Islet precursor cell (in vitro differentiated cells): ENCODE results near the gene HS3ST3B1.
A peak's percentile ranks its signal among the peaks of the same experiment; 100 is the strongest.

Source experiments
- DNase-seq: peaks from one replicate; pipeline ENCODE4 v3.0.0-alpha.2; 2018

Gene HS3ST3B1

DNA sequence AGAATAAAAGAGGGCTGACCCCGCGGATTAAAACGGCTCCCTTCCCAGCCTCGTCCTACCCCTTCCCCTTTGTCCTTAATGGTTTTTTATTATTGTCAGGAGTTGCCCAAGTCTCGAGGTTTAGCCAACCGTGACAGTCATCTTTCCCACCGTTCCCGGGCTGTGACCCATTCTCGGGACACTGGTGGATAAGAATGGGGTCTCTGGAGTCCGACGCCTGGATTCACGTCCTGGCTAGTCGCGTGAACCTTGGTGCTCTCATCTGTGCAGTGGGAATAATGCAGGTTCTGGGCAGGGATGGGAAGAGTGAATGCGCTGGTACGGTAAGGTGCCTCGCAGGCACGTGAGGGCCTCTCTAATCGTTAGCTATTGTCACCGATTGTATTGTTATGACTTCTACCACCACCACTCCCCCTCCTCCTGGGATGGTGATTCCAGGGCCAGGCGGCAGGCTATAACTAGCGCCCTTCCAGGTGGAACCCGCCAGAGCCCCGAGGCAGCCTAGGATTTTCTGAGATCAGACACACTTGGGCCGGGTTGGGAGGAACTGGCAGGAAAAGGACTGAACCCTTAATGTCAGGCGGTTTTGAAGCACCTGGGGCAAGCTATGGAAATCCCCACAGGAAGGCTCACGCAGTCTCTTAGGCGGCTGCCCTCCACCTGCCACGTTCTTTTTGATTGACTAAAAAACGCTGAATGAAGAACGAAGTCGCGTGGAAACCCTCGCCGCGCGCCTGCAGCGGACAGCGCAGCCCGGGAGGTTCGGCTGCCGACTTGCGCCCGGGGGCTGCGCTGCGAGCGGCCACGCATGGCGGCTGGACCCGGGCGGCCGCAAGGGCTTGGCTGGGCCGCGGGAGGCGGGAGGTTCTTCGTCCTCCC lies 2.7 kb downstream of the HS3ST3B1 start:
- peak; percentile 66 for DNase-seq

DNA sequence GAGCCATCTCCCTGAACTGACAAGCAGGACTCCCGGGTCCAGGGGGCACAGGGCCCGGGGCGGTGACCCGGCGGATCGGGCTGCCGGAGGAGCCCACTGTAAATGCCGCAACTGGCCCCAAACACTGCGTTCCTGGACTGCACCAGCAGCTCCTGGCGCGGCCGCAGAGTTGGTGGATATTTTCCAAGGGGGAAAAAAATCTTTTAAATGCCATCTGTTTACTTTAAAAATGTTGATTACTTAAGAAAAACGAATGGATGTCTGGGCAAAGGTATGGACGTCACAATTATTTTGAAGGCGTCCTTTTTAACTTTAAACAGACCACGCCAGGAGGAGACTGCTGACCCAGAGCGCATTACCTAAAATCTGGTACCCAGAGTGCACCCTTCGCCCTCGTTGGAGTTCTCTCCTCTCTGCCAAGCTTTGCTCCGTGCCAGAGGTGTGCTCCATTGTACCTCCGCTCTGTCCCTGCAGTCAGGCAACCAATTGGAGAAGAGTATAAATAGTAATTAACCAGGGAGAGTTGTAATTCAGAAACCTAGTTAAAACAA lies 3.4 kb downstream of the HS3ST3B1 start:
- DNase-seq, result no peak

DNA sequence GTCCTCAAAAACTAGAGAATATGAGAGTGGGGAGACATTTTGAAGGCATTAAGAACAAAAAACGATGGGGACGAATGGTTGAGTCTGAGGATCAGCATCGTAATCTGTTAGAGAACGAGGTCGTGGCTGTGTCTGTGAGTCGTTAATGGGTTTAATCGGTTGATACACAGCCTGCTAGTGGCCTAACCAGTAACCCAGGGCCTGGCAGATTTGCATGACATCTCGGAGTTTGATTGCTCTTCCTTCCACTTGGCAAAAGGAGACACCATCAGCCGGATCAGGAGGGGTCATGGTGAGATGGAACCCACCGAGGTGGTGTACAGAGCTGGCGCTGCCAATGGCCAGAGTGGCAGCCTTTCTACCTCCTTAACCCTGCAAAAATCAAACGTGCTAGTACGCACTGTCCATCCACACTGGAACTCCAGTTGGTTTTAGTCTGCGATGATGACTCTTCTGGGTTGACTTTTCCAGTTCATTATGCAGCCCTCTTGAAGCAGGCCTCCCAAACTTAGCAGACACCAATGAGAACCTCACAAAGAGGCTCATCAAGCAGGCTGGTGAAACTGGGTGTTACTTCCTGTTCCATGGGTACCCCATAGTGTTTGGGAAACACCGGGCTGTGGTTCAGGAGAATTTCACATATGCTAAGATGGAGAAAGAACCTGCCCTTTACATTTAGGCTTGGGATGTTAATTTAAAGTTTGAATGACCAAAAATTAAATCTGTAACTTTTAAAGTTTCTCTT lies 4.1 kb downstream of the HS3ST3B1 start:
- no peak for DNase-seq

DNA sequence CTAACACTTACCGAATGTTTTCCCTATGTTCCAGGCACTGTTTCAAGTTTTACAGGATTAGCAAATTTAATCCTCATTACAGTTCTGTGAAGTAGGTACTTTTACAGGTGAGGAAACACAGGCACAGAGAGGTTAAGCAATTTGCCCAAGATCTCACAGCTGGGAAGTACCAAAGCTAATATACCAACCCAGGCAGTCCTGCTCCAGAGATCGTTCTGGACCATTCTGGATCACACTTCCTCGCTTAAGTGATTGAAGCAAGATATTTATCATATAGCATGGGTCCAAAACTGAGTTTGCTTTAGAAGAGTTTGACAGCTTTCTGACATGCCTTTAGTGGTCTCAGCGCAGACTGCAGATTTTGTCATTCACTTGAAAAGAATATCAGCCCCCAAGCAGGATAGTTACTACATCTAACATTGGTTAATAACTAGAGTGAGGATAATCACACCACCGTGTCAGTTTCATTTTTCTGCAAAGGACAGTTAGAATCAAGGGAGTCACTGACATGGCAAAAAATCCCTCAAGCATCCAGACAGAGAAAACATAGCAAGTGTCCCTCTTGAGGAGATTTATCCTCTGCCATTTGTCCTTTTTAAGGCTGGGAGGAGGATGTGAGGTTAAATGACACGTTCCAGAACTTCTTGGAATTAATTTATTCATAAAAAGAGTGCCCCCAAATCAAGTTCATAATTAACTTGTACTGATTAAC lies 5.1 kb downstream of the HS3ST3B1 start:
- DNase-seq, result no peak

DNA sequence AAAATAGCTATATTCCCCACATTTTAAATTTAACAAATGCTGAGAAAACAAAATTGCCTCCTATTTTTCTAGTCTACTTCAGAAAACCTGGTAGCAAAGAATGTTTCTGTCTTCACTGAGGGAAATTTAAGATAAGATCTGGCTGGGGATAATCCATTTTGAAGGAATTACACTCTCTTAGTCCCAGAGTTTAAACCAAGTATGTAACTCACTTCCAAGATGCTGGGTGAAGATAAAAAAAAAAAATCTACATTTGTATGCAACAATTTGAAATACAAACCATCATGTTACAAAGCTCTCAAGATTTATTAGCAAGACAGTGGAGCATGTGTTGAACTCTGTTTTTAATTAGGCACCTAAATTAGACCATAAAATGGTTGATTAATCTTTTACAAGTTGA lies 5.7 kb downstream of the HS3ST3B1 start:
- DNase-seq, result no peak

DNA sequence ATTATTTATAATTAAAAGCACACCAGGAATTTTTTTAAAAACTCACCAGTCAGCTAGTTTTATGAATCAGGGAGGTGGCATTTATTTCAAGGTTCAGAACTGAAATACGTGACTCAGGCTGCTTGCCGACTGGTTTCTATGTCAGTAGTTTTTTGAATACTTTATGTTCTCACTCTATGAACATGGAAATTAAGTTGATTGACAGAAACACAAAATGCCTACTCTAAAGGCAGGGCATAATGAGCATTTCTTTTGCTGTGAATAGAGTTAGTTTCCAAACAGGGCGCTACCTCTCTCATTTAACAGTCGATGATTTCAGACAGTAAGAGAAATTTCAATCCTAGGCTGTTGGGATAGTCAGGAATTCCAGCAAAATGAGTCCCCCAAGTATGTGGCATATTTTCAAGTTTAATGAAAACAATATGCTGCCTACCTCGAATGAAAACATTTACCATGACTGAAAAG lies 6.7 kb downstream of the HS3ST3B1 start:
- DNase-seq, result no peak

DNA sequence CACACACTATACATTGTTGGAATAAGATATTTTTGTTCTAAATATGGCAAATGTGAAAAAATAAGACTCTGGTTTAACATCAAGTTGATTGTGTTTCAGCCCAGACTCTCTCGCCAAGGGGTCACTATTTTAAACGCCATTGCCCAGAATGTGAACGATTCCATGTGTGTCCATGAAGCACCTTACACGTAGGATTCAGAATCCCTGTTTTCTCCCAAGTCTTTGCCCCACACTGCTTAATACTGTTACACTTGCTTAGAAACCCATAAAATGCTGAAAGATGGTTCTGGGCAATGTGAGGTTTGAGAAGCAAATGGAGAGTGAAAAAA lies 7.7 kb downstream of the HS3ST3B1 start:
- DNase-seq, result no peak

DNA sequence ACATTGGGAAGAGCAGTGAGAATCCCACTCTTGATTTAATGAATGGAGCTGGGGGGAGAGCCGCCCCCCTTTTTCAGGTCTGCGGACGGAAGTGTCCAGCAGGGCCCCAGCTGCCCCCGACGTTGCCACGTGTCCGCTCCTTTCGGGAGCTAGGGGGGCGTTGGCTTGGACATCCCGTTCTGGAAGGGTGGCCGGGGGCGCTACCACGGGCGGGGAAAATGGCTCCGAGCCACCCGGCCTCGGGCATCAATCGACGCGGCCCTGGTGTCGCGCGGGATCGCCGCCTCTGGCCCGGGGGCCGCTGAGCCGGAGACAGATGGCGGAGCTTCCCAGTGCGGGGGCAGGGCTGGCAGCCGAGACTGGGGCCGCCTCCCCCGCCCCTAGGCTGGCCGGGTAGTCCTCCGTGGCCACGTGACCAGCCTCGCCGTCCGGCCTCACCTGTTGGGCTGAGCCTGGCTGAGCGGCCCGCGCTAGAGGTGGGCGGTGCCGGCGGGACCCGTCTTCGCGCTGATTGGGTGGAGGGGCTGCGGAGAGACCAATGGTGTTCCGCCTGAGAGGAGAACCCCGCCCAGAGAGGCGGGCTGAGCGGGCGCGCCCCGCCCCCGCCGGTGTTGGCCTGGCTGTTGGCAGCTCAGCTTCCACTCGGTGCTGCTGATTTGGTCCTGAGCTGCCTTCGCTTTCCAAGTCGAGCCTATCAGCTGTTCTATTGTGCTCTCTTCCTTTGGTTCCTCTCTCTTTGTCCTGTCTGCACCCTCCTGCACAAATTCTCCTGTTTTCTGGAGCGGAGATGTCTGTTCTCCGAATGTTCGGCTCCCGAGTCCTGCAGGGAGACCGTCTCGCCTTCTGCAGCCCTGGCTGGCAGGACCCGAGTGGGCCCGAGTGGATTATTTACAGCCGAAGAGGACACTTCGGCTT lies 8.3 kb downstream of the HS3ST3B1 start:
- DNase-seq, result peak; percentile 100

DNA sequence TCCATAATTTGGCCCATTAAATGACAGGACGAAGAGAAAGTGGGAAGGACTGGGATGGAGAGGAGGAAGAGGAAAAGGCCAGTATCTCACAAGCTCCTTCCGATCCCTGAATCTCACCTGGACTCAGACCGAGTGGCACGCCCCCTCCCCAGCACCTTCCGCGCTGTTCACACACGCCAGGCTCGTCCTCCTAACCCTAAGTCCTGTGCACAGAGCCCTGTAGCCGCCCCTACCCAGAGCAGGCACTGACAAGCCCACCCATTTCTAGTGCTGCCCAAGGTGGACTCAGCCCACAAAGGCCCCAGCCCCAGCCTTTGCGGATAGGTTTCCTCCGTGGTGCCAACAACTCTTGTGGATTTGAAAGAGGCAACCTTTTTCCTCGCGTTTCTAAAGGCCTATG lies 9.2 kb downstream of the HS3ST3B1 start:
- peak; percentile 66 for DNase-seq

DNA sequence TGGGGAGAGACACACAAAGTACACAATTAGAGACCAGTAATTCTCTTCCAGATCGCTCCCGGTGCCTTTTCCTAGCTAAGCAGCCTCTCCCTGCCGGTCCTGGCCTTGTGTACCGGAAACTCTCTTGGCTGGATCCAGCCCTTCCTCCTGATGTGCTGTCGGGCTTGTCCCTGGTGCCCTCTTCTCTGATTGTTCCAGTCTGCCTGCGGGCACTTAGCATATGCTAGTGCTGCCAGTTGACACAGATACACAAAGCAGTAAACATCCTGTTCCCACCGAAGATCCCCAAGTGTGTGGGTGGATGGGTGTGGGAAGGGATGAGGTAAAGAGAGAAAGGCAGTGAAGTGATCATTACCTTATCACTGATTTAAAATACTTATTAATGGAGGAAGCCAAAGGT lies 9.7 kb downstream of the HS3ST3B1 start:
- DNase-seq, result peak; percentile 59

DNA sequence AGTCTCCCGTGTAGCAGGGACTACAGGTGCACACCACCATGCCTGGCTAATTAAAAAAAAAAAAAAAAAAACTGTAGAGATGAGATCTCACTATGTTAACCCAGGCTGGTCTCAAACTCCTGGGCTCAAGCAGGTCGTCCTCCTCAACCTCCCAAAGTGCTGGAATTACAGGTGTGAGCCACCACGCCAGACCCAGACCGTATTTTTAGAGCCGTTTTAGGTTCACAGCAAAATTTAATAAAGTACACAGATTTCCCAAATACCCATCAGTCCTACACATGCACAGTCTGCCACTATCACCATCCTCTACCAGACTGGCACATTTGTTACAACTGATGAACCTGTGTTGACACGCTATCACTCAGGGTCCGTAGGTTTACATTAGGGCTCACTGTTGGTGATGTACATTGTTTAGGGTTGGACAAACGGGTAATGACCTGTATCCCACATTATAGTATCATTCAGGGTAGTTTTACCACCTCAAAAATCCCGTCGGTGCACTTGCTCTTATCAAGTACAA lies 10.4 kb downstream of the HS3ST3B1 start:
- DNase-seq, result no peak

DNA sequence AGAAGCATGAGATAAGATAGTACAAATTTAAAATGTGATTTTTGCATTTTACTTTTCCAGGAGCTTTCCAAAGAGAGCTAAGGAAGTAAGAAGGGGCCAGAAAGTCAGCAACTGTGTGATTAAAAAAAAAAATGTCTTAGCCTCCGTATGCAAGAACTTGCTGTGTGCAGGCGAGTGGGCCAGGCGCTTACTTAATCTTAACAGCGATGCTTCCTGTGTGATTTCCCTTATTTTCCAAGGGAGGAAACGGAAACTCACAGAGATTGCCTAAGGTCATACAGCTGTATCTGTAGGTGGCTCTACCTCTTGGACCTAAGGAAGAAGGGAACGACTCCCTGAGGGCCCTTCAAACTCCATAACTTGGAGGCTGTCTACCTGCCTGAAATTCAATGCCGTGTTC lies 11.1 kb downstream of the HS3ST3B1 start:
- DNase-seq, result peak; percentile 36

DNA sequence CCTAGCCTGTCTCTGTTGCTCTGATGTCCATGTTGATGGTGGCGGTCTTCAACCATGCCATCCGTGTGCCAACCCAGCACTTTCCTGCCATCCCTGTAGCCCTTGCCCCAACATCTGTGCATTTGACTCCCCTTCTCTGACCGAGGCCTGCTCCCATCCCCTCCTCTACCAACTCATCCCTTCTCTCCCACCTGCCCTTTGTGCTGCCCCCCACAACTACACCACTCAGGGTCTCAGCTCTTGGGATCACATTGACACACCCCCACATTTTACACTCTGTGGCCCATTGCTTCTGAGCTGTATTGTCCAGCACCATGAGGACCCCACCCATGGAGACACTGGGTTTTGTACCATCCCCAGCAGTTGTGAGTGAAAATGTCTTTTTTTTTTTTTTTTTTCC lies 11.6 kb downstream of the HS3ST3B1 start:
- peak; percentile 17 for DNase-seq

DNA sequence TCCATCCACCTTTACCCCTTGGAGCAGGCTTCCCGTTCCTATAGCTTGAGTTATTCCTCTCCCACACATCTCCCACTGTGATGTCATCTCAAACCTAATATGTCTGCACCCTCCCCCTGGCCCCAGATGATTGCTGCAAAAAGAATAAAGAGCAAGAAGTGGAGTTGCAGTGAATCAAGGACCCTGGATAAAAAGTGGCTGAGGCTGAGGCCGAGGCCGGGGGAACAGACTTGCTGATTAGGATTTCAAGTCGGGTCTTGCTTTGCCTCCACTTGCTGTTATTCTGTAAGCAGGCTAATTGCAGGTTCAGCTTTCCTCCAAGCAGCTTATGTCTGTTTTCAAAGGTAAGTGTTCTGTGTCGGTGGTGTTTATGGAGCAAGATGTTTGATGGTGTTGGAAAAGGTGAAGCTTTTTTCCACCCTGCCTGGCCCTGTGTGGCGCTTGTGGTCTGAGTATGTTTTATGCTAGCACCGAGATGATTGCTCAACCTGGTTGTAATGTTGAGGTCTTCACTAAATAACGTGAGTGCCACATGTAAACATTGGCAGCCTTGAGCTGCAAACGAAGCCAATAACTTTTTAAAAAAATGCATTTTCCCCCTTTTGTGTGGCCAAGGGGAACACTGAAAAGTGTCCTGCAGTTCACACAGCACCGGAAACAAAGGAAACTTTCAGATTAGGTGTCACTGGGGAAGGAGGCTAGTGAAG lies 15.4 kb downstream of the HS3ST3B1 start:
- peak; percentile 58 for DNase-seq

DNA sequence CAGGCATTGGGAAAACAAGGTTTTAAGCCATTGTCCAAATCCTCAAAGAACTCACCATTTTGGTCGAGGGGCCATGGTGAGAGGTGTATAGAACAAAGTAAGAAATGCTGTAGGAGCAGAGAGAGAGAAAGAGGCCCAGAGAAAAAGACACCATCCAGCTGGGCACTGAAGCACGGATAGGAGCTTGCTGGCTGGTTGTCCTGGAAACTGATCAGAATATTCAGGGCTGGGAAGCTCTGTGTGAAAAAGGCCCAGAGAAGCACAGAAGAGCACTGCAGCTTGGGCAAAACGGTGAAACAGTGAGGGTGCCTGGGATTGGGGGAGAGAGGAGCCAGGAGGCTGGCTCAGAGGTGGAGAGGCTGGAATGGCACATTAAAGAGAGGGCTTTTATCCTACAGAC lies 16.5 kb downstream of the HS3ST3B1 start:
- peak; percentile 48 for DNase-seq

DNA sequence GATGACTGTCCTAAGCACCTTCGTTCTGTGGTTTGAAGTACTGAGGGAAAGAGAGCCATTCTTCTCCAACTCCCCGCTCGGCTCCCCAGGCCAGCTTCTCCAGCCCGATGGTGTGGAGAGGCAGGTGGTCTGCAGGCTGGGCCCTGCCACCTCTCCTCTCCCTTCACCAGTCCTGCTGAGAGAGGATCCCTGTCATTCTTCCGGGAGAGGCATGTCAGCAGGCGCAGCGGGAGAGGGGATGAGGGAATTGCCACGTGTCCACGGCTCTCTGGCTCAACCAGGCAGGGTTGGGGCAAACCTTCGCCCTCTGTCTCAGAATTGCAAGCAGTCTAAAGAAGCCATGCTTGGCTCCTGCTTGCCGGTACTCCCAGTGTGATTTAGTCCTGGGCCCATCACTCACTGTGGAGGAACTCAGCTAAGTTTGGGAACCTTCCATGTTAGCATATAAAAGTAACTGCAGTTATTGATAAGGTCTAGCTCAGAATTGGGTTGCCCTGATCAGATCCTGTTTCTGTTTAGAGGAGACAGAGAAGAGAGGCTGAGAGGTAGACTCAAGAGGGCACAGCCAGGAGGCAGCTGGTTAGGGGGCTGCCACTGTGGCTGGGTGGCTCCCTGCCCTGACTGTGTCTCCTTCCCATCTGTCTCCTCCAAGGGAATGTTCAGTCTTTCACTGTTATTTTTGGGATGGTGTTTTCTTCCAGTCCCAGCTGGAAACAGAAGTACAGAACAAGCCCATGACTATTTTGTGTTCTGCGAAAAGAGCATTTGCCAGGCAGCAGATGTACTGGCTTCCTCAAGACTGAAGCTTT lies 17.4 kb downstream of the HS3ST3B1 start:
- peak; percentile 43 for DNase-seq

DNA sequence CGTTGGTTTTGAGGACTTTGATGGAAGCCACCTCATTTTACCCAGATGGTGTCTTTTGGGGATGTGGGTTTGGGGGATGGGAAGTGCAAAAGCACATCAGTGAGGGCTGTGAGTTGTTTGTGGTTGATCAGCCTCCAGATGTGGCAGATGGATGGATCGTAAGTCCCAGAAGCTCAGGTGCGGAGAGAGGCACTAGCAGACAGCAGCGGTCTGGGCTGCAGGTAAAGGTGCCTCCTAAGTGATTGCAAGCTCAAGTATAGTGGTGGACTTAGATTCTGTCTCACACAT lies 18.0 kb downstream of the HS3ST3B1 start:
- peak; percentile 39 for DNase-seq

DNA sequence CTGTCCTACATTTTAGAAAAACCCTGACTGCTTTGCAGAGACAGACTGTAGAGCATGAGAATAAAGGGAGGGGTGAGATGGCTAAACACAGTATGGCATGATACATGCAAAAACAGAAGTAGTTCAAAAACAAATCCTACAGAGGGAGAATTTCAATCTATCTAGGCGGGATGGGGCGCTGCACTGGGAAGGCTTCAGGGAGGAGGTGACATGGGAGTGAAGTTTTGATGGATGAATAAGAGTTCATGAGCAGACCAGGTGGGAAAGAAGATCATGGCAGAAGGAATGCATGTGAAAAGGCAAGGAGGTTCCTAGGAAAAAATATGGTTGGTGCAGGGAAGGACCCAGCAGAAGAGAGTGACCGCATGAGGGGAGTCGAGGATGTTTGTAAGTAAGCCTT lies 19.2 kb downstream of the HS3ST3B1 start:
- DNase-seq, result no peak

DNA sequence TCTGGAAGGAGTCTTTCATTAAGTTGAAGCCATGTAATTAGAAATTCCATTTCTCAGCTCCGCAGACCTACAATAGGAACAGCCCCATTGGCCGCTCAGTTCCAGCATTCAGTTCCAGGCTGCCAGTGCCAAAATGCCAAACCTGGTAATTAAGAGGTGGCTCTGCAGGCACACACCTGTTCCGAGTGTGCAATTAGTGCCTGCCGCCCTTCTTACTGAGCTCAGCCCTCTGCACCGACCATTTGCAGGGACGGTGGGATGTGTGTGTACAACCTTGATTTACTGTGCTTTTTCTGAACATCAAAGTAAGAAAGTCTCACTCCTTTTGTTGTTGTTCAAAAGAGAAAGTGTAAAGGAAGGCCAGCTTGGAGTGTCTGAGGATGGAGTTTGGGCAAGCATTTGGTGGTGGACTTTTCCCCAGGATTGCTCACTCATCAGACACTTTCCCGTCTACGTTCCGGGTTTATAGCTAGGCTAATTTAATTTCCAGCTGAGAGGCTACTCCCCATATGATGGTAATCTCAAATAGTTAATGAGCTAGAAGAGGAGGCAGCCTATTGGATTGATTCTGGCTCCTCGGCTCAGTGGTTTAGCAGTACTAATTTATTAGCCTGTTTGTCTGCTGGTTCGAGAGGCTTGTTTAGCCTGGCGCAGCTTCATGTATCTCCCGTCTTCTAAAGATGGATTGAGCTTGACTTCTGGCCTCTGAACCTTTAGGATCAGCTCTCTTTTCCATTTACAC lies 20.0 kb downstream of the HS3ST3B1 start:
- peak; percentile 53 for DNase-seq

DNA sequence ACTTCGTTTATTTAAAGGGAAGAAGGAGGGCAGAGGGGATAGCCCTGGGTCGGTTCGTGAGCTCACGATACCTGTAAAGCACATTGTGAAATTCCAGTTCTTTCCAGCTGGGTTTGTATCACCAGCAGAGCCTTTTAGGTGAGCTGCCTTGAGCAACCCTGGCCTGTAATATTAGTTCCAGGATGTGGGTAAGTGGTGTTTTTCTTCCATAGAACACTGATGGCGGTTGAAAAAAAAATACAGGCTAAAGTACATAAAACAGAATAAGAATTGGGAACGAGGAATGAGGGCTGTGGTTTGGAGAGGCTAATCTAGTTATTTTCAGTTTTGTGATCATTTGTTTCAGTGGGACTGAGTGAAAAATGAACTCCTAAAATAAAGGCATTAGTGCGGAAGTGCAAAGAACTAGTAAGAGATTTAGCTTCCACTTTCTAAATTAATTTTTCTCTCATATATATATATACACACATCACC lies 20.6 kb downstream of the HS3ST3B1 start:
- peak; percentile 54 for DNase-seq
